ENCODE data around the gene HARS1.

Gene HARS1

DNA sequence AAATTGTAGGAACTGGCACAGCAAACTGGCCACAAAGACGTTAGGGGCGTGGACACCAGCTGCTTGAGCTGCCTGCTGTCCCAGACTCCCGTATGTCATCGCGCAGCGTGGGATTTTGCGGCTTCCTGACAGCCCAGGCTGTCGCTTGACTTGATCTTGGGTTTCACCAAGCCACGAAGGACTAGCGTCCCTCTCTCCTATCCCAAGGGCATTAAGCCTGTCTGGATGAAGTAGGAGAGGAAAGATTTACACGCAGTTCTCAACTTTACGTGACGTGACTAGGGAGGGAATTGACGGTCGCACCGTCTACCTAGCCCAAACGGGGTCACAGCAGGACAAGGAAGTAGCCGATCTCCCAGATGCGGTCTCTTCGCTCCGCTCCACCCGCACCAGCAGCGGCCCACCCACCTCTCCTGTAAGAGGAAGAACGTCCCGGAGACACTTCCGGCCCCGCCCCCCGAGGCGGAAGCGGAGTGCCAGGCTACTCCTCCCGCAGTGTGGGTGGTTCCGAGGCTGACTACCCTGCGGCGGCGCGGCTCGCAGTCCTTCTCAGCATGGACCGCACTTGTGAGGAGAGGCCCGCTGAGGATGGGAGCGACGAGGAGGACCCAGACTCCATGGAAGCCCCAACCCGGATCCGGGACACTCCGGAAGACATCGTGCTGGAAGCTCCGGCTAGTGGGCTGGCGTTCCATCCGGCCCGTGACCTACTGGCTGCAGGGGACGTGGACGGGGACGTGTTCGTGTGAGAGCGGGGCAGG, 26.6 kb downstream of the HARS1 start, which contains the start of gene WDR55:
TSS of gene WDR55 (plus strand) at position 546 of the 761 bp plus-strand sequence. CDS start at position 555, 9 bp downstream.
- TF ChIP-seq, protein P1, sequence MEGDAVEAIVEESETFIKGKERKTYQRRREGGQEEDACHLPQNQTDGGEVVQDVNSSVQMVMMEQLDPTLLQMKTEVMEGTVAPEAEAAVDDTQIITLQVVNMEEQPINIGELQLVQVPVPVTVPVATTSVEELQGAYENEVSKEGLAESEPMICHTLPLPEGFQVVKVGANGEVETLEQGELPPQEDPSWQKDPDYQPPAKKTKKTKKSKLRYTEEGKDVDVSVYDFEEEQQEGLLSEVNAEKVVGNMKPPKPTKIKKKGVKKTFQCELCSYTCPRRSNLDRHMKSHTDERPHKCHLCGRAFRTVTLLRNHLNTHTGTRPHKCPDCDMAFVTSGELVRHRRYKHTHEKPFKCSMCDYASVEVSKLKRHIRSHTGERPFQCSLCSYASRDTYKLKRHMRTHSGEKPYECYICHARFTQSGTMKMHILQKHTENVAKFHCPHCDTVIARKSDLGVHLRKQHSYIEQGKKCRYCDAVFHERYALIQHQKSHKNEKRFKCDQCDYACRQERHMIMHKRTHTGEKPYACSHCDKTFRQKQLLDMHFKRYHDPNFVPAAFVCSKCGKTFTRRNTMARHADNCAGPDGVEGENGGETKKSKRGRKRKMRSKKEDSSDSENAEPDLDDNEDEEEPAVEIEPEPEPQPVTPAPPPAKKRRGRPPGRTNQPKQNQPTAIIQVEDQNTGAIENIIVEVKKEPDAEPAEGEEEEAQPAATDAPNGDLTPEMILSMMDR (IDR thresholded peaks at IDR 0.05), result no peak

DNA sequence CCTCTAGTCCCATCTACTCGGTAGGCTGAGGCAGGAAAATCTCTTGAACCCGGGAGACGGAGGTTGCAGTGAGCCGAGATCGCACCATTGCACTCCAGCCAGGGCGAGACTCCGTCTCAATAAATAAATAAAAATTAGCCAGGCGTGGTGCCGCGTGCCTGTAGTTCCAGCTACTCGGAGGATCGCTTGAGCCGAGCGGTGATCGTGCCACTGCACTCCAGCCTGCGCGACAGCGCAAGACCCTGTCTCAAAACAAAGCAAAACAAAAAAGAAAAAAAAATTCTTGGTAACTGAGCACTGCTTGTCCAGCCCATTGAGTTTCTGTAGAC, 27.2 kb downstream of the HARS1 start:
- TF ChIP-seq, protein P1 (IDR thresholded peaks at IDR 0.05), result no peak

DNA sequence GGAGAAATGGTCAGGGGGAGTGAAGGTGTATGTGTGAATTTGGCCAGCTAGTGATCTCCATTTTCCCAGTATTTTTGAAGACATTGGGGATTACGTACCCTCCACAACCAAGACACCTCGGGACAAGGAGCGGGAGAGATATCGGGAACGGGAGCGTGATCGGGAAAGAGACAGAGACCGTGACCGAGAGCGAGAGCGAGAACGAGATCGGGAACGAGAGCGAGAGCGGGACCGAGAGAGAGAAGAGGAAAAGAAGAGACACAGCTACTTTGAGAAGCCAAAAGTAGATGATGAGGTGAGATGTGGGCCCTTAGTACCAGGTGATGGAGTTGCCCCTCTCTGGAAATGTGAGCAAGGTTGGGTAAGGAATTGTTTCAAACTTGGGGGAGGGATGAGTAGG, 32.3 kb downstream of the HARS1 start:
- TF ChIP-seq, protein P1 (IDR thresholded peaks at IDR 0.05), result no peak

DNA sequence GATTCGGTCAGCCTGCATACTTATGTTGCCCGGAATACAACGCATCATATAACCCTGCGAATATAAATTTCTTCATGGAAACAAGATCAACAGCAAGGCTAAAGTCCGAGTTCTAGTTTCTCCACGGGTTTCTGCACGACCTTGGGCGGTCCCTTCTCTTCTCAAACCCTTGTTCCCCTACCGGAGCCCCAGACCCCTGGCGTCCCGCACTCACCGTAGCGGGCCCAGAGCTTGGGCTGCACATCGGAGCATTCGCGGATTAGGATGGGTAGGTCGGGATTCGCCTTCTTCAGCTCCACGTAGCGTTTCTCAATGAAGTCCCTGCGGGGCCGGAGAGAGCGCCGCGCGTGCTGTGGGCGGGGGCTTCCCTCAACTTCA, 44.1 kb downstream of the HARS1 start:
- TF ChIP-seq, protein P1 (IDR thresholded peaks at IDR 0.05), result no peak

DNA sequence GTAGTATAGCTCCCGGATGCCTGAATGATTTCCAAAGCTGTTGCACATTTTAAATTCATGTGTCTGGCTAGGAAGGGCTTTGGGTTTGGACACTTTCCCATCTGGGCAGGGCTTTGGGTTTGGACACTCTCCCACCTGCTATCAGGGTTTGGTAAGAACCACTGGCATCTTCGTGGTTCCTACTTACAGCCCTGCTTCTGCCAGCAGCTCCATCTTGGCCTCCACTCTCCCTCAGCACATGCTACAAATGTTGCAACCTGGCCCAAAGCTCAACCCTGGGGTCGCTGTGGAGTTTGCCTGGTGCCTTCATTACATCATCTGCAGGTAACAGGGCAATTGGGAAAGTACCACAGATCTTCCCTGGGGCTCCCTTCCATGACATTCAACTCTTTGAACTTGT, 48.5 kb downstream of the HARS1 start:
- TF ChIP-seq, protein P1 (IDR thresholded peaks at IDR 0.05), result no peak

DNA sequence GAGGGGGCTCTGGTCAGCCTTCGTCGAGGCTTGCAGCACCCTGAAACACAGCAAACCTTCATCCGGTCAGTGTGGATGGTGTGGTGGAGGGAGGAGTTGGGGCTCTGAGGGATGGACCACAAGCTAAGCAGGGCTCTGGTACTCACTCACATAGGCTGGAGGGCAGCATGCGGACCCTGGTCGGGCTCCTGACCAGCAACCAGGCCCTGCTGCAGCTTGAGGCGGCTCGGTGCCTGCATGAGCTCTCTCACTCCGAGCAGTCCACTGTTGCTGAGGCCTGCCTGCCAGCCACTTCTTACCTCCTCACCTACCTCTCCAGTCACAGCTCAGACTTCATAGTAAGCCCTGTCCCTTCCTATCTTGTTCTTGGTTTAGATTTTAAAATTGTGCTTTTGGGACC, 49.5 kb downstream of the HARS1 start:
- TF ChIP-seq, protein P1 (IDR thresholded peaks at IDR 0.05), result no peak

DNA sequence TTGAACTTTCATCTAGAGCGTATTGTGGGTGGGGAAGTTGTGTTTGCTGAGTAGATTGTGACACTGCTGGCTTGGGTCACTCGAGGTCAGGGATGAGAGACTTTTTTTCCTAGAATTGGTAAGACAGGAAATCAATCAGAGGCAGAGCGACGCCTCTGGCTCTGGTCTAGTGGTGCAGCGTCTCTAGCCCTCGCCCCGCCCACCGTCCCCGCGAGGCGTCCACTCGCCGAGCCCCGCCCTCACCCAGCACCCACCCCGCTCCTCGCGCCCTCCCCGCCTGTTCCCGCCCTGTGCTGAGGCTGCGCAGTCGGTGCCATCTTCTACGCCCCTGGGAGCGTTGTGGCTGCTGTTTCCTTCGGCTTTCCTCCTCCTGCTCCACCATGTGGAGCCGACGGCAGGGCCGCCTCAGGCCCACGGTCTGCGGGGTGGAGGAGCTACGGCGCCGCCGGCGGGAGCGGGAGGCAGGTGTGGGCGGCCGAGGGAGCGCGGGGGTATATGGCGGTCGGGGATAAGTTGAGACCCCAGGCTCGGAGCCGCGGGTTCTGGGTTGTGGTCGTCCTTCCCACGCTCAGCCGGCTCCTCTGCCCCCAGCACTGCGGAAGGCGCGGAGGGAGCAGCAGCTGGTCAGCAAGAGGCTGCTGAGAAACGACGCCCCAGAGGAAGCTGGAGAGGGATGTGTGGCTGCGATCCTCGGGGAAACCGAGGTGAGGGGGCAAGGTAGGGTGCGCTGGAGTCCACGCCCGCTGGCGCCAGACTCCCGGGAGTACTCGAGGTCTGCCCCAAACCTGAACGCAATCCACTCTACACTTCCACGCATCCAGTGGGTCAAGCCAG, 51.8 kb downstream of the HARS1 start, which contains the start of gene TMCO6:
TSS of gene TMCO6 (plus strand) at position 304 of the 834 bp plus-strand sequence. CDS start at position 381, 77 bp downstream.
- TF ChIP-seq, protein P1 (IDR thresholded peaks at IDR 0.05), result peak; percentile 59
